OCI-LY3 (cell line): ENCODE measurements around the gene TBC1D22B.

ENCODE experiments used
- H2AFZ ChIP-seq: fragments of 200-600, 300-600 bp; shearing (Covaris generic); 2 replicates; pipeline ENCODE4 v1.6.0; 2014; ENCODE audit warnings: antibody characterized with exemption, low read depth, low read length
- H3K27ac ChIP-seq: fragments of 200-600, 300-600 bp; sonication (generic); 2 replicates; pipeline ENCODE4 v1.5.1; 2014; ENCODE audit warnings: mild to moderate bottlenecking, low read length, moderate library complexity, mixed read lengths
- H3K27me3 ChIP-seq: fragments of 200-600, 300-600 bp; sonication (generic); 2 replicates; pipeline ENCODE4 v1.6.1; 2014; ENCODE audit warnings: low read depth, low read length, mixed read lengths
- H3K36me3 ChIP-seq: fragments of 200-600, 300-600 bp; sonication (generic); replicated peaks from 2 replicates; pipeline ENCODE3; 2014; ENCODE audit warnings: low read depth, low read length, mixed read lengths
- H3K4me1 ChIP-seq: fragments of 300-600, 200-600 bp; sonication (generic); 2 replicates; pipeline ENCODE4 v1.6.1; 2014; ENCODE audit warnings: low read length, mixed read lengths
- H3K4me2 ChIP-seq: fragments of 200-600, 300-600 bp; sonication (generic); 2 replicates; pipeline ENCODE4 v1.6.1; 2014; ENCODE audit warnings: low read length, mixed read lengths
- H3K4me3 ChIP-seq: fragments of 300-600, 200-600 bp; sonication (generic); 2 replicates; pipeline ENCODE4 v1.5.1; 2014; ENCODE audit warnings: antibody characterized with exemption, mild to moderate bottlenecking, low read length, moderate library complexity
- H3K79me2 ChIP-seq: fragments of 300-600, 200-600 bp; shearing (Covaris generic); 2 replicates; pipeline ENCODE4 v1.6.1; 2014; ENCODE audit warnings: mild to moderate bottlenecking, low read length, mixed read lengths
- H3K9ac ChIP-seq: fragments of 300-600, 200-600 bp; shearing (Covaris generic); 2 replicates; pipeline ENCODE4 v1.6.0; 2014; ENCODE audit warnings: mild to moderate bottlenecking, low read length, moderate library complexity
- H3K9me3 ChIP-seq: fragments of 200-600, 300-600 bp; shearing (Covaris generic); 2 replicates; pipeline ENCODE4 v1.6.1; 2014; ENCODE audit warnings: low read length, mixed read lengths; ENCODE audit not compliant: insufficient read depth
- H4K20me1 ChIP-seq: fragments of 200-600, 300-600 bp; sonication (generic); 2 replicates; pipeline ENCODE4 v1.6.1; 2016; ENCODE audit warnings: low read length, mixed read lengths; ENCODE audit not compliant: insufficient read depth
- EZH2phosphoT487 ChIP-seq: fragments of 200-600 bp; shearing (Covaris generic); IDR thresholded peaks from 2 replicates; pipeline ENCODE4 v1.6.1; 2018; ENCODE audit warnings: antibody characterized with exemption, mixed run types, low read depth
- TF ChIP-seq, protein P1 (sequence below): fragments of 200-600, 300-600 bp; sonication (generic); IDR thresholded peaks from 2 replicates; pipeline ENCODE4 v1.5.1; 2014; ENCODE audit warnings: antibody characterized with exemption, low read length, low read depth

The TBC1D22B gene, protein sequence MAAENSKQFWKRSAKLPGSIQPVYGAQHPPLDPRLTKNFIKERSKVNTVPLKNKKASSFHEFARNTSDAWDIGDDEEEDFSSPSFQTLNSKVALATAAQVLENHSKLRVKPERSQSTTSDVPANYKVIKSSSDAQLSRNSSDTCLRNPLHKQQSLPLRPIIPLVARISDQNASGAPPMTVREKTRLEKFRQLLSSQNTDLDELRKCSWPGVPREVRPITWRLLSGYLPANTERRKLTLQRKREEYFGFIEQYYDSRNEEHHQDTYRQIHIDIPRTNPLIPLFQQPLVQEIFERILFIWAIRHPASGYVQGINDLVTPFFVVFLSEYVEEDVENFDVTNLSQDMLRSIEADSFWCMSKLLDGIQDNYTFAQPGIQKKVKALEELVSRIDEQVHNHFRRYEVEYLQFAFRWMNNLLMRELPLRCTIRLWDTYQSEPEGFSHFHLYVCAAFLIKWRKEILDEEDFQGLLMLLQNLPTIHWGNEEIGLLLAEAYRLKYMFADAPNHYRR

DNA sequence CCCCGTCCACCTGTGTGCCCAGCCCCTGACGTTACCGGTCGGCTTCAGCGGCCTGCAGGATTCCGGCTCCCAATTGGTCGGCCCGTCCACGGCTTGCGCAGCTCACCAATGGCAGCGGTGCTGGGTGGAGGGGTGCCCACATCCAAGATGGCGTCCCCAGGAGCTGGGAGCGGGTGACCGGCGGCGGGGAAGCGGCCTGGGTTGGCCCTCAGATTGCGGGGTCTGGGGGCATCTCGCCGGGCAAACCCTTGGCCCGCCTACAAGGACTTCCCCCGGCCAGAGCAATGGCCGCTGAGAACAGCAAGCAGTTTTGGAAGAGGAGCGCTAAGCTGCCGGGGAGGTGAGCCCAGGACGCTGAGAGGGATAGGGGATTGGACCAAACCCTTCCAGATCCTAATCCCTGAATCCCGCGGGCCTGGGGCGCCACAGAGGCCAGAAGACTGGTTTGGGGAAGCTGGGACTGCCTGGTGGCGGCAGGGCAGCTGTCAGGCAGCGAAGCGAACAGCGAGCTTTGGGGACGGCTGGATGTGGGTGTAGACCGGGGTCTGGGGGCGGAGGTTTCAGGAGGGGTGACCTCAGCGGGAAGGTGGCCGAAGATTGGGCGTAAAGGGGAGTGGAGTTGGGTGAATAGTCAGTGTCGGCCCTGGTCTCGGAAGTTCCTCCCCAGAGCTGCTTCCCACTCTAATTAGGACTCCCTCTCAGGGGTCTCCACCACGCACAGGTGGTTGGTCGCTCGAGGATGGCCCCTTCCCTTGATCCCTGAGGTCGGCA, at the start of gene TBC1D22B, which contains the start of gene TMEM217:
Gene TBC1D22B (plus strand): TSS at position 139 of the 771 bp plus-strand sequence. CDS start 146 bp downstream, at position 285.
Gene TMEM217 (minus strand): TSS at position 511 of the 771 bp plus-strand sequence. CDS start 39,114 bp downstream, outside the sequence.
- Histone ChIP-seq H3K4me1 (peaks cover 28% of the 10 kb centered on the region), H3K36me3 (peaks cover 4% of the 10 kb centered on the region), H3K9me3 (no peaks in the 10 kb centered on the region), H3K27ac (peak within 1 kb of the TSS; percentile 36), H3K4me2 (peak within 1 kb of the TSS; percentile 93), H2AFZ (peak within 1 kb of the TSS; percentile 89), H3K79me2 (peaks cover 44% of the 10 kb centered on the region), H3K27me3 (no peaks in the 10 kb centered on the region), H3K9ac (peak within 1 kb of the TSS; percentile 91), H3K4me3 (peak within 1 kb of the TSS; percentile 89), H4K20me1 (peaks cover 9% of the 10 kb centered on the region)
- TF ChIP-seq, protein P1, sequence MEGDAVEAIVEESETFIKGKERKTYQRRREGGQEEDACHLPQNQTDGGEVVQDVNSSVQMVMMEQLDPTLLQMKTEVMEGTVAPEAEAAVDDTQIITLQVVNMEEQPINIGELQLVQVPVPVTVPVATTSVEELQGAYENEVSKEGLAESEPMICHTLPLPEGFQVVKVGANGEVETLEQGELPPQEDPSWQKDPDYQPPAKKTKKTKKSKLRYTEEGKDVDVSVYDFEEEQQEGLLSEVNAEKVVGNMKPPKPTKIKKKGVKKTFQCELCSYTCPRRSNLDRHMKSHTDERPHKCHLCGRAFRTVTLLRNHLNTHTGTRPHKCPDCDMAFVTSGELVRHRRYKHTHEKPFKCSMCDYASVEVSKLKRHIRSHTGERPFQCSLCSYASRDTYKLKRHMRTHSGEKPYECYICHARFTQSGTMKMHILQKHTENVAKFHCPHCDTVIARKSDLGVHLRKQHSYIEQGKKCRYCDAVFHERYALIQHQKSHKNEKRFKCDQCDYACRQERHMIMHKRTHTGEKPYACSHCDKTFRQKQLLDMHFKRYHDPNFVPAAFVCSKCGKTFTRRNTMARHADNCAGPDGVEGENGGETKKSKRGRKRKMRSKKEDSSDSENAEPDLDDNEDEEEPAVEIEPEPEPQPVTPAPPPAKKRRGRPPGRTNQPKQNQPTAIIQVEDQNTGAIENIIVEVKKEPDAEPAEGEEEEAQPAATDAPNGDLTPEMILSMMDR: no peak
- no peak for TF ChIP-seq EZH2phosphoT487

GRCh38 chr6:37207903-37208456, 49.6 kb upstream of the TBC1D22B start:
- no peaks in the 10 kb centered on the region for H4K20me1 ChIP-seq
- no peaks in the 10 kb centered on the region for H3K27me3 ChIP-seq
- no peak for TF ChIP-seq EZH2phosphoT487
- TF ChIP-seq, protein P1: peak; percentile 98
- H2AFZ ChIP-seq: peak overlapping the region; percentile 67; the same call in 1 of the 2 replicates
- peak overlapping the region; percentile 47; the same call in 1 of the 2 replicates for H3K9ac ChIP-seq
- H3K4me1 ChIP-seq: peaks cover 67% of the 10 kb centered on the region
- H3K27ac ChIP-seq: peak overlapping the region; percentile 64
- H3K9me3 ChIP-seq: no peaks in the 10 kb centered on the region
- H3K36me3 ChIP-seq: no peaks in the 10 kb centered on the region
- peak overlapping the region; percentile 13; the same call in 1 of the 2 replicates for H3K4me3 ChIP-seq
- peak overlapping the region; percentile 52 for H3K4me2 ChIP-seq
- H3K79me2 ChIP-seq: no peaks in the 10 kb centered on the region

GRCh38 chr6:37208793-37209192, 48.8 kb upstream of the TBC1D22B start:
- Histone ChIP-seq H3K4me3 (no peak overlapping the region), H3K4me2 (peak overlapping the region; percentile 14), H3K27me3 (no peaks in the 10 kb centered on the region), H3K27ac (0 out of 2 replicates have a peak overlapping the region, but pooled peaks have one; percentile 22), H2AFZ (no peak overlapping the region), H4K20me1 (no peaks in the 10 kb centered on the region), H3K9ac (peak overlapping the region; percentile 7; the same call in 1 of the 2 replicates), H3K4me1 (peaks cover 66% of the 10 kb centered on the region), H3K9me3 (no peaks in the 10 kb centered on the region), H3K79me2 (no peaks in the 10 kb centered on the region), H3K36me3 (no peaks in the 10 kb centered on the region)
- TF ChIP-seq, protein P1: no peak
